ENCODE measurements around the gene MERTK. TPM values are rescaled to one million over a fixed set of nuclear protein-coding genes. Genes with fewer than 3 reads are reported as not detected.

The MERTK gene
- total and polyA plus RNA-seq, 10 of the 15 experiments (the other 5 are each of a cell fraction or from before 2014, with no cell fraction given), result 0.13 to 30.6 (median 0.50) TPM

DNA sequence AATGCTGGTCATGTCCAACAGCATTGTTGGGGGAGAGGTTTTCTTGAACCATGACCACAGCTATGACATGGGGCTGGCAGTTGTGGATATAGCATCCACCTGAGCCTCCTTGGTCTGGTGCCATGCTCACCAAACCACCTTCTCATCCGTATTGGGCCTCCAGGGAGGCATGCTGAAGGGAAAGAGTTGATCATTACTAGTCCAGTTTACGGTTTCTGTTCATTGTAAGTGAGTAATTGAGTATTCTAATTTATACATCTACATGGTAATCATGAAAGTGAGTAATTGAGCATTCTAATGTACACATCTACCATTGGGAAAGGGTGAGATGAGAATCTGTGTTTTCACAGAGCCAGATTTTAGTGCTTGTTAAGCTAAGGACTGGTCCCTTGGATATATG, 163.4 kb downstream of the MERTK start (continued):
- no peak for TF ChIP-seq MXI1 (IDR thresholded peaks at IDR 0.05; ENCODE audit: low read depth, low read length)

DNA sequence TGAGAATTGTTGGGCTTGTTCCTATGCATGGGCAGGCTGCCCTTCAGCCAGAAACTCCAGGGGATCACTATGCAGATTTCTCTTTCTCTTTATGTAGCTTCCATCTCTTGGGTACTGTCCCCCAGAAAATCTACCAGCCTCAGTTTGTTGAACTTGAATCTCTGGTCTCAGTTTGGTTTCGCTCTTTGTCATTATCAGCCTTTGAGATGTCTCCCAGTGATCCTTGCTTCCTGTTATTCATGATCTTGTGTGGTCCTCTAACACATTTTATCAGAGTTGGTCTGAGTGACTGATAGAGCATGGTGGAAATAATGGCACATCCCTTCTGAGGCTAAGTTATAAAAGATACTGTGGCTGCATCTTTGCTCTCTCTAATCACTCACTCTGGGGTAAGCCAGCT, 164.5 kb downstream of the MERTK start:
- ChIA-PET CTCF (interaction anchor here (1.5 kb wide), 1 partner anchor 11 kb away, joined by 4 read pairs; no protein-coding TSS in a partner anchor), RAD21 (ENCODE audit: unreplicated experiment) (interaction anchor here (1.0 kb wide), 1 partner anchor 74 kb away, joined by 3 read pairs; no protein-coding TSS in a partner anchor), SMC1A (ENCODE audit: uncharacterized antibody, unreplicated experiment) (interaction anchor here (2.6 kb wide), 1 partner anchor 11 kb away, joined by 10 read pairs; no protein-coding TSS in a partner anchor), POLR2A (interaction anchor here (0.6 to 1.3 kb wide), 3 partner anchors 14 to 211 kb away, joined by 3 to 5 read pairs (median 4); no protein-coding TSS in a partner anchor)
- H3K36me3 ChIP-seq (ENCODE audit: control insufficient read depth in 2 of 2, insufficient read depth in 2 of 2, low read length in 1 of 2), result peaks cover 0 to 31% of the 10 kb centered on the region in 2 experiments
- no peak overlapping the region for H3K9ac ChIP-seq (ENCODE audit: control insufficient read depth, insufficient read depth, low read length)
- no peak overlapping the region for H3K27ac ChIP-seq (ENCODE audit: control insufficient read depth, insufficient read depth)
- BruUV-seq (replicated peaks), result no TSS peak
- 0% methylated on average over 1 of the region's 1 CpG for WGBS (ENCODE audit: insufficient coverage, insufficient replicate concordance, low lambda C conversion rate, missing lambda C conversion rate)
- no peak overlapping the region for H2AFZ ChIP-seq (ENCODE audit: control insufficient read depth, low read depth, low read length)
- H3K4me3 ChIP-seq, result no peak overlapping the region
- DNase-seq (ENCODE audit: low read depth, low spot score) (no peak), FAIRE-seq (no peak), ATAC-seq (peak; percentile 48)
- peaks cover 8% of the 10 kb centered on the region for H3K9me3 ChIP-seq (replicated peaks; ENCODE audit: control insufficient read depth, insufficient read depth, low read length)
- no peak for TF ChIP-seq SRF (IDR thresholded peaks at IDR 0.05; ENCODE audit: low read depth in 2 of 2, low read length in 2 of 2)
- TF ChIP-seq LARP7 (IDR thresholded peaks at IDR 0.05), result no peak
- no peak for TF ChIP-seq CHD1 (IDR thresholded peaks at IDR 0.05; ENCODE audit: low read depth, low read length)
- no peak for TF ChIP-seq SPI1 (IDR thresholded peaks at IDR 0.05; ENCODE audit: borderline replicate concordance, insufficient read depth, low read depth, low read length)
- TF ChIP-seq, protein P1, sequence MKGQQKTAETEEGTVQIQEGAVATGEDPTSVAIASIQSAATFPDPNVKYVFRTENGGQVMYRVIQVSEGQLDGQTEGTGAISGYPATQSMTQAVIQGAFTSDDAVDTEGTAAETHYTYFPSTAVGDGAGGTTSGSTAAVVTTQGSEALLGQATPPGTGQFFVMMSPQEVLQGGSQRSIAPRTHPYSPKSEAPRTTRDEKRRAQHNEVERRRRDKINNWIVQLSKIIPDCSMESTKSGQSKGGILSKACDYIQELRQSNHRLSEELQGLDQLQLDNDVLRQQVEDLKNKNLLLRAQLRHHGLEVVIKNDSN (IDR thresholded peaks at IDR 0.05; ENCODE audit: borderline replicate concordance, extremely low read length, insufficient read depth, low read depth, low read length), result no peak
- TF ChIP-seq ZNF384 (IDR thresholded peaks at IDR 0.05; ENCODE audit: borderline replicate concordance, low read depth, low read length), result no peak
- TF ChIP-seq, protein P2, sequence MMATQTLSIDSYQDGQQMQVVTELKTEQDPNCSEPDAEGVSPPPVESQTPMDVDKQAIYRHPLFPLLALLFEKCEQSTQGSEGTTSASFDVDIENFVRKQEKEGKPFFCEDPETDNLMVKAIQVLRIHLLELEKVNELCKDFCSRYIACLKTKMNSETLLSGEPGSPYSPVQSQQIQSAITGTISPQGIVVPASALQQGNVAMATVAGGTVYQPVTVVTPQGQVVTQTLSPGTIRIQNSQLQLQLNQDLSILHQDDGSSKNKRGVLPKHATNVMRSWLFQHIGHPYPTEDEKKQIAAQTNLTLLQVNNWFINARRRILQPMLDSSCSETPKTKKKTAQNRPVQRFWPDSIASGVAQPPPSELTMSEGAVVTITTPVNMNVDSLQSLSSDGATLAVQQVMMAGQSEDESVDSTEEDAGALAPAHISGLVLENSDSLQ (IDR thresholded peaks at IDR 0.05), result peak; percentile 66
- H4K20me1 ChIP-seq (ENCODE audit: control insufficient read depth, insufficient read depth), result no peaks in the 10 kb centered on the region
- peaks cover 10% of the 10 kb centered on the region for H3K79me2 ChIP-seq (ENCODE audit: control insufficient read depth, insufficient read depth, low read length)
- H3K4me2 ChIP-seq (ENCODE audit: control insufficient read depth, insufficient read depth), result peak overlapping the region; percentile 52
- intact Hi-C loops (cut with micrococcal nuclease; ENCODE audit: unreplicated experiment) (no loop called here), in situ Hi-C loops (cut with MboI) (no loop called here)
- no peaks in the 10 kb centered on the region for H3K27me3 ChIP-seq (replicated peaks in 1 of 2; ENCODE audit: control insufficient read depth in 2 of 2, insufficient read depth in 2 of 2, low read length in 1 of 2)
- peaks cover 24% of the 10 kb centered on the region for H3K4me1 ChIP-seq (ENCODE audit: control insufficient read depth, insufficient read depth, low read length)

Measured in GM12878 (cell line).